Neural cell (in vitro differentiated cells): ENCODE measurements around the gene PUSL1. TPM values are rescaled to one million over a fixed set of nuclear protein-coding genes. Genes with fewer than 3 reads are reported as not detected.

Experiments used
- H2AFZ ChIP-seq: fragments of 200-600, 300-800 bp; sonication (generic), shearing (Covaris generic); 2 replicates; pipeline ENCODE4 v1.6.0; 2014; ENCODE audit warnings: low read depth, mild to moderate bottlenecking, antibody characterized with exemption, low read length, moderate library complexity
- H3F3A ChIP-seq: fragments of 200-600 bp; shearing (Covaris generic); 2 replicates; pipeline ENCODE4 v1.6.1; 2016; ENCODE audit warnings: mild to moderate bottlenecking, moderate library complexity, mixed read lengths, antibody characterized with exemption, low read length; ENCODE audit not compliant: insufficient read depth, poor library complexity, severe bottlenecking
- H3K27ac ChIP-seq: fragments of 200-600, 300-800 bp; sonication (generic), shearing (Covaris generic); 2 replicates; pipeline ENCODE4 v1.5.1; 2014; ENCODE audit warnings: mild to moderate bottlenecking, low read length, moderate library complexity
- H3K27me3 ChIP-seq: fragments of 300-800, 200-600 bp; sonication (generic), shearing (Covaris generic); 2 replicates; pipeline ENCODE4 v1.6.0; 2014; ENCODE audit warnings: mild to moderate bottlenecking, low read depth, low read length, moderate library complexity; ENCODE audit not compliant: insufficient read depth
- H3K36me3 ChIP-seq: fragments of 300-800, 200-600 bp; sonication (generic), shearing (Covaris generic); 2 replicates; pipeline ENCODE4 v1.5.1; 2014; ENCODE audit warnings: mild to moderate bottlenecking, antibody characterized with exemption, low read length, moderate library complexity; ENCODE audit not compliant: insufficient read depth
- H3K4me2 ChIP-seq: fragments of 300-800, 200-600 bp; sonication (generic), shearing (Covaris generic); 2 replicates; pipeline ENCODE4 v1.6.0; 2014; ENCODE audit warnings: mild to moderate bottlenecking, low read length
- H3K4me3 ChIP-seq: fragments of 300-800, 200-600 bp; sonication (generic), shearing (Covaris generic); 2 replicates; pipeline ENCODE4 v1.5.1; 2014; ENCODE audit warnings: mild to moderate bottlenecking, low read length, moderate library complexity
- H3K79me2 ChIP-seq: fragments of 200-600 bp; shearing (Covaris generic); replicated peaks from 2 replicates; pipeline ENCODE4 v1.6.0; 2014; ENCODE audit warnings: mild to moderate bottlenecking, low read length, moderate library complexity; ENCODE audit not compliant: insufficient read depth
- H3K9ac ChIP-seq: fragments of 300-800, 200-600 bp; sonication (generic), shearing (Covaris generic); 2 replicates; pipeline ENCODE4 v1.6.1; 2016; ENCODE audit warnings: mild to moderate bottlenecking, low read length, mixed read lengths
- H3K9me2 ChIP-seq: fragments of 200-600 bp; shearing (Covaris generic); 2 replicates; pipeline ENCODE4 v1.6.1; 2016; ENCODE audit warnings: mild to moderate bottlenecking, low read length, mixed read lengths; ENCODE audit not compliant: insufficient read depth
- H3K9me3 ChIP-seq: fragments of 200-600, 300-800 bp; sonication (generic), shearing (Covaris generic); 2 replicates; pipeline ENCODE4 v1.6.1; 2016; ENCODE audit warnings: mild to moderate bottlenecking, mixed run types, low read length, moderate library complexity, mixed read lengths
- H4K20me1 ChIP-seq: fragments of 200-600 bp; shearing (Covaris generic); 2 replicates; pipeline ENCODE4 v1.6.1; 2016; ENCODE audit warnings: mild to moderate bottlenecking, mixed run types; ENCODE audit not compliant: insufficient read depth
- CTCF ChIP-seq: fragments of 450-650 bp; IDR thresholded peaks from 2 replicates; pipeline ENCODE4 v1.5.1; 2014; ENCODE audit warnings: antibody characterized with exemption, mild to moderate bottlenecking, moderate library complexity; ENCODE audit not compliant: poor library complexity, severe bottlenecking
- EP300 ChIP-seq: fragments of 450-650 bp; conservative IDR thresholded peaks from 2 replicates; pipeline ENCODE4 v1.6.1; 2014; ENCODE audit warnings: antibody characterized with exemption, mild to moderate bottlenecking, moderate library complexity; ENCODE audit not compliant: poor library complexity, severe bottlenecking
- EZH2 ChIP-seq: fragments of 200-600, 300-800 bp; shearing (Covaris generic), sonication (generic); IDR thresholded peaks from 2 replicates; pipeline ENCODE4 v1.6.1; 2014; ENCODE audit warnings: antibody characterized with exemption, low read length, borderline replicate concordance, mild to moderate bottlenecking; ENCODE audit not compliant: insufficient read depth, poor library complexity, severe bottlenecking
- MXI1 ChIP-seq: fragments of 450-650 bp; conservative IDR thresholded peaks from 2 replicates; pipeline ENCODE4 v1.6.1; 2014; ENCODE audit warnings: antibody characterized with exemption, mild to moderate bottlenecking; ENCODE audit not compliant: poor library complexity, severe bottlenecking
- POLR2AphosphoS5 ChIP-seq: IDR thresholded peaks from 2 replicates; pipeline ENCODE4 v1.6.1; 2012
- RAD21 ChIP-seq: fragments of 450-650 bp; conservative IDR thresholded peaks from 2 replicates; pipeline ENCODE4 v1.6.1; 2014; ENCODE audit warnings: antibody characterized with exemption, mild to moderate bottlenecking, moderate library complexity
- REST ChIP-seq: IDR thresholded peaks from 2 replicates; pipeline ENCODE4 v1.6.1; 2012; ENCODE audit warnings: borderline replicate concordance
- SMC3 ChIP-seq: fragments of 450-650 bp; conservative IDR thresholded peaks from 2 replicates; pipeline ENCODE4 v1.6.1; 2014; ENCODE audit warnings: antibody characterized with exemption, mild to moderate bottlenecking, moderate library complexity; ENCODE audit not compliant: poor library complexity
- TAF1 ChIP-seq: IDR thresholded peaks from 2 replicates; pipeline ENCODE4 v1.6.1; 2012; ENCODE audit warnings: low read depth
- polyA plus RNA-seq: library from polyadenylated mRNA; depleted of rRNA; stranded (reverse); fragments of >200 nt; gene quantifications from 2 replicates; pipeline ENCODE4 v1.2.3, GENCODE V29; 2014

The PUSL1 gene
- polyA plus RNA-seq, 1 donor from 2014 or later, result 25.0 TPM

- H3K9me3 ChIP-seq, result no peaks in the 10 kb centered on the region
- H4K20me1 ChIP-seq, result no peaks in the 10 kb centered on the region
- H3K9ac ChIP-seq, result no peak overlapping the region
- H3K4me2 ChIP-seq, result no peak overlapping the region
- TF ChIP-seq CTCF, result no peak
- TF ChIP-seq REST, result no peak
- no peak for TF ChIP-seq EP300
- TF ChIP-seq SMC3, result no peak
- no peak for TF ChIP-seq RAD21
- TF ChIP-seq POLR2AphosphoS5, result no peak
- no peak for TF ChIP-seq TAF1
- TF ChIP-seq EZH2, result no peak
- TF ChIP-seq MXI1, result no peak
- no peaks in the 10 kb centered on the region for H3K27me3 ChIP-seq
- no peak overlapping the region for H2AFZ ChIP-seq
- H3K79me2 ChIP-seq, result no peaks in the 10 kb centered on the region
- no peaks in the 10 kb centered on the region for H3K36me3 ChIP-seq
- H3K9me2 ChIP-seq, result no peaks in the 10 kb centered on the region
- no peak overlapping the region for H3K27ac ChIP-seq
- no peaks in the 10 kb centered on the region for H3F3A ChIP-seq
- no peak overlapping the region for H3K4me3 ChIP-seq
Observed at GRCh38 chr1:1337793-1338147, 29.4 kb downstream of the PUSL1 start.

- no peak overlapping the region for H3K27ac ChIP-seq
- no peak overlapping the region for H3K4me3 ChIP-seq
- H3K36me3 ChIP-seq, result no peaks in the 10 kb centered on the region
Observed at GRCh38 chr1:1338278-1338677, 29.9 kb downstream of the PUSL1 start.

More at GRCh38 chr1:1338278-1338677, 29.9 kb downstream of the PUSL1 start:
- Histone ChIP-seq H3K9ac (no peak overlapping the region), H4K20me1 (no peaks in the 10 kb centered on the region), H3K79me2 (no peaks in the 10 kb centered on the region), H2AFZ (no peak overlapping the region), H3K9me2 (no peaks in the 10 kb centered on the region), H3K9me3 (no peaks in the 10 kb centered on the region), H3K27me3 (no peaks in the 10 kb centered on the region), H3K4me2 (no peak overlapping the region), H3F3A (no peaks in the 10 kb centered on the region)
- TF ChIP-seq EP300 (no peak), EZH2 (no peak), REST (no peak), TAF1 (no peak)
